ENCODE data around the gene ZCCHC14.

DNA sequence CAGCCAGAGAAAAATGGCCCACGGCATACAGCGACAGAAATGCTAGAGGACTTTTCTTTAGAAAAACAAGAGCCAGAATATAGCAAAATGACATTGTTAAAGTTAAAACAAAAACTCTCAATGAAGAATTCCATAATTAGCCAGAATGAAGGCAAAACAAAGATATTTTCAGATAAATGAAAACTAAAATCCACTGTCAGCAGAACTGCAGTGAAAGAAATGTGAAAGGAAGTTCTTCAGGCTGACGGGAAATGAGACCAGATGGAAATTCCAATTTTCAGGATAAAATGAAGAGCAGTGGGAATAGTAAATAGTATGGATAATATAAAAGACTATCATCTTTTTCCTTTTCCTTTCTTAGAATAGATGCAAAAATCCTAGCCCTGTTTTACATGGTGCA, 38.4 kb downstream of the ZCCHC14 start:
- TF ChIP-seq, protein P1, sequence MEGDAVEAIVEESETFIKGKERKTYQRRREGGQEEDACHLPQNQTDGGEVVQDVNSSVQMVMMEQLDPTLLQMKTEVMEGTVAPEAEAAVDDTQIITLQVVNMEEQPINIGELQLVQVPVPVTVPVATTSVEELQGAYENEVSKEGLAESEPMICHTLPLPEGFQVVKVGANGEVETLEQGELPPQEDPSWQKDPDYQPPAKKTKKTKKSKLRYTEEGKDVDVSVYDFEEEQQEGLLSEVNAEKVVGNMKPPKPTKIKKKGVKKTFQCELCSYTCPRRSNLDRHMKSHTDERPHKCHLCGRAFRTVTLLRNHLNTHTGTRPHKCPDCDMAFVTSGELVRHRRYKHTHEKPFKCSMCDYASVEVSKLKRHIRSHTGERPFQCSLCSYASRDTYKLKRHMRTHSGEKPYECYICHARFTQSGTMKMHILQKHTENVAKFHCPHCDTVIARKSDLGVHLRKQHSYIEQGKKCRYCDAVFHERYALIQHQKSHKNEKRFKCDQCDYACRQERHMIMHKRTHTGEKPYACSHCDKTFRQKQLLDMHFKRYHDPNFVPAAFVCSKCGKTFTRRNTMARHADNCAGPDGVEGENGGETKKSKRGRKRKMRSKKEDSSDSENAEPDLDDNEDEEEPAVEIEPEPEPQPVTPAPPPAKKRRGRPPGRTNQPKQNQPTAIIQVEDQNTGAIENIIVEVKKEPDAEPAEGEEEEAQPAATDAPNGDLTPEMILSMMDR (IDR thresholded peaks at IDR 0.05) = no peak
- TF ChIP-seq POLR2AphosphoS5 (IDR thresholded peaks at IDR 0.05) = no peak
- no peak for TF ChIP-seq EP300 (IDR thresholded peaks at IDR 0.05)
- TF ChIP-seq POLR2A (IDR thresholded peaks at IDR 0.05) = no peak
